HepG2 (cell line): ENCODE data around the gene SIAH3. TPM values are rescaled to one million over a fixed set of nuclear protein-coding genes. Genes with fewer than 3 reads are reported as not detected.

Experiments
- ATAC-seq: fragments of 200-7000 bp; cut with Tn5 transposase; 3 replicates; pipeline ENCODE4 v1.9.1; 2020; ENCODE audit warnings: mild to moderate bottlenecking, moderate library complexity
- BruUV-seq: library from RNA; stranded (reverse); fragments of 400-500 nt; replicated peaks from 2 replicates; lab custom pipeline; 2021; lab: Mats Ljungman, UMichigan
- CTCF ChIA-PET: fragments of 300-600 bp; formaldehyde crosslinking; extraction: SDS; loops from one replicate; lab custom pipeline; 2021; ENCODE audit warnings: low total read pairs, inconsistent platforms, low intra/inter-chr PET ratio; lab: Yijun Ruan, JAX
- POLR2A ChIA-PET: fragments of 350-600 bp; sonication (Branson Sonifier 250); formaldehyde crosslinking; loops from one replicate; lab custom pipeline; 2020; ENCODE audit warnings: antibody characterized with exemption, inconsistent platforms; lab: Yijun Ruan, JAX
- DNase-seq: peaks from one replicate; pipeline ENCODE4 v3.0.0-alpha.2; 2015; ENCODE audit warnings: low spot score
- FAIRE-seq: peaks from 3 replicates; lab custom pipeline; 2011; peaks lifted over from hg19 to GRCh38; lab: Jason Lieb, UNC
- H2AFZ ChIP-seq: one replicate; pipeline ENCODE4 v1.6.1; 2011; ENCODE audit warnings: low read length, inconsistent platforms
- H3K27ac ChIP-seq: fragments of 300-600 bp; 3 replicates; pipeline ENCODE4 v1.8.0; 2011; ENCODE audit warnings: mixed run types, mild to moderate bottlenecking, mixed read lengths, low read length, inconsistent platforms; ENCODE audit not compliant: insufficient read depth; ENCODE audit errors: extremely low read length
- H3K27me3 ChIP-seq, 2 experiments: fragments of 200-600 bp in 1 of 2; 2 replicates in 1 of 2; 3 replicates in 1 of 2; pipeline versions ENCODE4 v1.6.0 to v1.8.0; 2011; ENCODE audit warnings: low read length in 2 of 2, mild to moderate bottlenecking in 2 of 2, moderate library complexity in 2 of 2, inconsistent platforms in 1 of 2; ENCODE audit not compliant: insufficient read depth in 2 of 2, control insufficient read depth in 1 of 2
- H3K36me3 ChIP-seq, 2 experiments: fragments of 200-600 bp in 1 of 2; replicated peaks in 1 of 2; 2 replicates in 1 of 2; 3 replicates in 1 of 2; pipeline versions ENCODE4 v1.5.1 to v1.8.0; 2011; ENCODE audit warnings: low read length in 2 of 2, inconsistent platforms in 1 of 2; ENCODE audit not compliant: insufficient read depth in 2 of 2, control insufficient read depth in 1 of 2
- H3K4me1 ChIP-seq: 2 replicates; pipeline ENCODE4 v1.5.1; 2012; ENCODE audit warnings: low read length, inconsistent platforms; ENCODE audit not compliant: insufficient read depth
- H3K4me2 ChIP-seq: 2 replicates; pipeline ENCODE4 v1.6.0; 2011; ENCODE audit warnings: low read depth, low read length, inconsistent platforms
- H3K4me3 ChIP-seq, 3 experiments: fragments of 200-600 bp in 1 of 3; sonication (generic), shearing (Covaris generic) in 1 of 3; replicated peaks in 1 of 3; 2 replicates each; pipeline ENCODE4 v1.5.1; 2011 to 2016; ENCODE audit warnings: low read length in 3 of 3, inconsistent platforms in 2 of 3, low read depth in 2 of 3, mild to moderate bottlenecking in 2 of 3, control low read depth in 1 of 3, mixed read lengths in 1 of 3; ENCODE audit not compliant: insufficient read depth in 1 of 3
- H3K79me2 ChIP-seq: one replicate; pipeline ENCODE4 v1.6.1; 2011; ENCODE audit warnings: low read length, inconsistent platforms; ENCODE audit not compliant: insufficient read depth
- H3K9ac ChIP-seq: 2 replicates; pipeline ENCODE4 v1.6.0; 2011; ENCODE audit warnings: mild to moderate bottlenecking, low read depth, low read length, inconsistent platforms; ENCODE audit not compliant: insufficient read depth
- H3K9me3 ChIP-seq: 2 replicates; pipeline ENCODE4 v1.5.1; 2012; ENCODE audit warnings: mild to moderate bottlenecking, low read length
- H4K20me1 ChIP-seq: 2 replicates; pipeline ENCODE4 v1.6.0; 2011; ENCODE audit warnings: inconsistent platforms, mild to moderate bottlenecking, low read length, moderate library complexity; ENCODE audit not compliant: insufficient read depth
- BCL6 ChIP-seq: IDR thresholded peaks from 2 replicates; pipeline ENCODE4 v1.6.1; 2016; ENCODE audit warnings: missing genetic modification reagents, missing compliant biosample characterization
- ELF3 ChIP-seq: IDR thresholded peaks from 2 replicates; pipeline ENCODE4 v1.6.1; 2016; ENCODE audit warnings: missing genetic modification reagents, missing compliant biosample characterization
- FOXA1 ChIP-seq, 2 experiments: fragments of 450-650 bp in 1 of 2; sonication (generic) in 1 of 2; formaldehyde crosslinking in 1 of 2; IDR thresholded peaks; 2 replicates each; pipeline versions ENCODE4 v1.4.0 to v1.6.1; 2016 to 2020; ENCODE audit warnings: missing genetic modification reagents in 1 of 2
- GTF3A ChIP-seq: sonication (generic); formaldehyde crosslinking; conservative IDR thresholded peaks from 2 replicates; pipeline ENCODE4 v1.4.0; 2020; ENCODE audit warnings: mild to moderate bottlenecking, missing genetic modification reagents
- MTF1 ChIP-seq: sonication (generic); formaldehyde crosslinking; IDR thresholded peaks from 2 replicates; pipeline ENCODE4 v1.5.0; 2020; ENCODE audit warnings: missing genetic modification reagents
- MYC ChIP-seq: sonication (generic); formaldehyde crosslinking; IDR thresholded peaks from 2 replicates; pipeline ENCODE4 v1.9.0; 2021; ENCODE audit warnings: missing genetic modification reagents, borderline replicate concordance
- POLR2G ChIP-seq: fragments of 200-400 bp; formaldehyde crosslinking; IDR thresholded peaks from 2 replicates; pipeline ENCODE4 v1.6.1; 2018; ENCODE audit warnings: mild to moderate bottlenecking, low read depth, low read length, moderate library complexity
- RAD21 ChIP-seq: fragments of 450-650 bp; formaldehyde crosslinking; IDR thresholded peaks from 2 replicates; pipeline ENCODE4 v1.5.0; 2020; ENCODE audit warnings: mild to moderate bottlenecking
- RBM22 ChIP-seq: fragments of 200-400 bp; formaldehyde crosslinking; optimal IDR thresholded peaks from 2 replicates; pipeline ENCODE3; 2017; ENCODE audit warnings: mild to moderate bottlenecking, low read length, moderate library complexity
- SMC3 ChIP-seq: IDR thresholded peaks from 2 replicates; pipeline ENCODE4 v1.6.1; 2011; ENCODE audit warnings: low read length, improper control_type of control experiment
- STAG1 ChIP-seq: sonication (generic); formaldehyde crosslinking; IDR thresholded peaks from 2 replicates; pipeline ENCODE4 v1.4.0; 2020; ENCODE audit warnings: missing genetic modification reagents
- XRCC5 ChIP-seq: fragments of 200-400 bp; formaldehyde crosslinking; optimal IDR thresholded peaks from 2 replicates; pipeline ENCODE3; 2017; ENCODE audit warnings: mild to moderate bottlenecking, low read length
- ZBTB7A ChIP-seq: sonication (generic); formaldehyde crosslinking; IDR thresholded peaks from 2 replicates; pipeline ENCODE4 v1.8.0; 2022; ENCODE audit warnings: mild to moderate bottlenecking, missing genetic modification reagents
- ZFP36L2 ChIP-seq: sonication (generic); formaldehyde crosslinking; IDR thresholded peaks from 2 replicates; pipeline ENCODE4 v1.4.0; 2020; ENCODE audit warnings: missing genetic modification reagents
- ZNF782 ChIP-seq: sonication (generic); formaldehyde crosslinking; IDR thresholded peaks from 2 replicates; pipeline ENCODE4 v1.4.0; 2020; ENCODE audit warnings: missing genetic modification reagents, mild to moderate bottlenecking, borderline replicate concordance
- WGBS: methylation state at CpG from one replicate; pipeline ENCODE4 v1.1.6; 2017; ENCODE audit warnings: low lambda C conversion rate; 5-methylcytosine and 5-hydroxymethylcytosine counted together
- in situ Hi-C: cut with HindIII; loops from 2 replicates; pipeline ENCODE4 v1.10.0; 2017; ENCODE audit warnings: low pct_unique_long_range_greater_than_20kb; ENCODE audit not compliant: extremely low pct_ligation_motif_present
- intact Hi-C: fragments of 100-400 bp; cut with micrococcal nuclease; formaldehyde crosslinking; loops from one replicate; pipeline ENCODE4 v1.10.0; 2022; ENCODE audit not compliant: unreplicated experiment
- polyA plus RNA-seq, 8 experiments: library from polyadenylated mRNA; depleted of rRNA in 3 of 8; stranded (reverse) in 7 of 8; unstranded in 1 of 8; fragments of >200 nt; fragmentation: Illumina TruSeq in 4 of 8; extraction: Trizol in 4 of 8; gene quantifications; 2 replicates each; pipeline versions ENCODE4 v1.2.1 to v1.2.3, GENCODE V29; 2011 to 2016; ENCODE audit warnings: low read depth in 4 of 8, missing spikeins in 1 of 8, mixed read lengths in 1 of 8; ENCODE audit not compliant: insufficient read depth in 1 of 8
- total RNA-seq, 5 experiments: library from RNA; depleted of rRNA; stranded (reverse); fragments of >200 nt; fragmentation: Illumina TruSeq; extraction: Trizol; gene quantifications; 2 replicates each; pipeline ENCODE4 v1.2.3, GENCODE V29; 2016; ENCODE audit warnings: low read depth in 1 of 5
- TF ChIP-seq, protein P1 (sequence below): sonication (generic); formaldehyde crosslinking; IDR thresholded peaks from 2 replicates; pipeline ENCODE4 v1.5.0; 2020; ENCODE audit warnings: mild to moderate bottlenecking, missing genetic modification reagents, moderate library complexity
- TF ChIP-seq, protein P2 (sequence below): sonication (generic); formaldehyde crosslinking; IDR thresholded peaks from 2 replicates; pipeline ENCODE4 v1.4.0; 2020; ENCODE audit warnings: missing genetic modification reagents
- TF ChIP-seq, protein P3 (sequence below): sonication (generic); formaldehyde crosslinking; IDR thresholded peaks from 2 replicates; pipeline ENCODE4 v1.5.1; 2020; ENCODE audit warnings: missing genetic modification reagents, mild to moderate bottlenecking, borderline replicate concordance
- TF ChIP-seq, protein P4 (sequence below): sonication (generic); formaldehyde crosslinking; IDR thresholded peaks from 2 replicates; pipeline ENCODE4 v1.8.1; 2023; ENCODE audit warnings: mild to moderate bottlenecking, missing genetic modification reagents

Gene SIAH3
- total and polyA plus RNA-seq, 2 of the 13 experiments (the other 11 are each of a cell fraction or from before 2014, with no cell fraction given), result not detected

DNA sequence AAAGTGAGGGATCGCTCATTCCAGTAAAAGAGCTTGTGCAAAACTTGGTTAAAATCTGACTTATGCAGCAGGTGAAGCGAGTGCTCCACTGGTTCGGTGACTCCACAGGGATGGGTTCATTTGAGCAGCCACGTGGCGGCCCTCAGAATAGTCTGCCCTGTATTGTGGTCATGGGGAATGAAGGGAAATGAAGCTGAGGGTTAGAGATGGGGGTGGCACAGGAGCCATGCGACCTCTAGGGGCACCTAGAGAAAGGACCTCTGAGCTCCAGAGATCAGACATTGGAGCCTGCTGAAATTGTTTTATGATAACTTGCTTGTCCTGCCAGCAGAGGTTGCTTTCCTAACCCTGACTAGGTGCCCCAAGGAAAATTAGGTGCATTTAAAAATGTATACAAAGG lies 122.8 kb downstream of the SIAH3 start:
- no peaks in the 10 kb centered on the region for H3K9me3 ChIP-seq
- no peaks in the 10 kb centered on the region for H3K36me3 ChIP-seq
- POLR2A ChIA-PET, result no interaction called here
- H4K20me1 ChIP-seq, result no peaks in the 10 kb centered on the region
- H3K79me2 ChIP-seq, result no peaks in the 10 kb centered on the region
- H3K27ac ChIP-seq, result no peak overlapping the region
- peak; percentile 98 for ATAC-seq
- no peak overlapping the region for H3K9ac ChIP-seq
- no peak overlapping the region for H2AFZ ChIP-seq
- peak; percentile 57 for DNase-seq
- peaks cover 34% of the 10 kb centered on the region for H3K4me1 ChIP-seq
- in situ Hi-C loops, result loop anchor here (5.0 kb wide), 1 partner anchor 106 kb away; no protein-coding TSS in a partner anchor
- H3K4me3 ChIP-seq, result no peak overlapping the region
- peak; percentile 26 for FAIRE-seq
- H3K27me3 ChIP-seq, result no peaks in the 10 kb centered on the region; a peak in 1 of 5 replicates
- 43% methylated on average over 6 of the region's 6 CpGs for WGBS
- intact Hi-C loops, result loop anchor here (2.0 to 5.0 kb wide), 2 partner anchors 60 to 106 kb away; no protein-coding TSS in a partner anchor
- CTCF ChIA-PET, result no interaction called here
- no peak overlapping the region for H3K4me2 ChIP-seq
- no TSS peak for BruUV-seq
- TF ChIP-seq POLR2G, result no peak
- no peak for TF ChIP-seq RBM22
- TF ChIP-seq ZNF782, result peak; percentile 61; the same call in 1 of the 2 replicates
- TF ChIP-seq, protein P1, sequence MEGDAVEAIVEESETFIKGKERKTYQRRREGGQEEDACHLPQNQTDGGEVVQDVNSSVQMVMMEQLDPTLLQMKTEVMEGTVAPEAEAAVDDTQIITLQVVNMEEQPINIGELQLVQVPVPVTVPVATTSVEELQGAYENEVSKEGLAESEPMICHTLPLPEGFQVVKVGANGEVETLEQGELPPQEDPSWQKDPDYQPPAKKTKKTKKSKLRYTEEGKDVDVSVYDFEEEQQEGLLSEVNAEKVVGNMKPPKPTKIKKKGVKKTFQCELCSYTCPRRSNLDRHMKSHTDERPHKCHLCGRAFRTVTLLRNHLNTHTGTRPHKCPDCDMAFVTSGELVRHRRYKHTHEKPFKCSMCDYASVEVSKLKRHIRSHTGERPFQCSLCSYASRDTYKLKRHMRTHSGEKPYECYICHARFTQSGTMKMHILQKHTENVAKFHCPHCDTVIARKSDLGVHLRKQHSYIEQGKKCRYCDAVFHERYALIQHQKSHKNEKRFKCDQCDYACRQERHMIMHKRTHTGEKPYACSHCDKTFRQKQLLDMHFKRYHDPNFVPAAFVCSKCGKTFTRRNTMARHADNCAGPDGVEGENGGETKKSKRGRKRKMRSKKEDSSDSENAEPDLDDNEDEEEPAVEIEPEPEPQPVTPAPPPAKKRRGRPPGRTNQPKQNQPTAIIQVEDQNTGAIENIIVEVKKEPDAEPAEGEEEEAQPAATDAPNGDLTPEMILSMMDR, result peak; percentile 64
- TF ChIP-seq MYC, result peak; percentile 32; the same call in 1 of the 2 replicates
- peak; percentile 22; the same call in 1 of the 2 replicates for TF ChIP-seq SMC3
- TF ChIP-seq ZBTB7A (CRISPR knock-in tag), result no peak
- no peak for TF ChIP-seq MTF1 (CRISPR knock-in tag)
- TF ChIP-seq RAD21 (CRISPR knock-in tag), result 0 out of 2 replicates have a peak, but pooled peaks have one; percentile 25
- TF ChIP-seq ELF3 (CRISPR knock-in tag), result no peak
- no peak for TF ChIP-seq ZFP36L2 (CRISPR knock-in tag)
- TF ChIP-seq, protein P2, sequence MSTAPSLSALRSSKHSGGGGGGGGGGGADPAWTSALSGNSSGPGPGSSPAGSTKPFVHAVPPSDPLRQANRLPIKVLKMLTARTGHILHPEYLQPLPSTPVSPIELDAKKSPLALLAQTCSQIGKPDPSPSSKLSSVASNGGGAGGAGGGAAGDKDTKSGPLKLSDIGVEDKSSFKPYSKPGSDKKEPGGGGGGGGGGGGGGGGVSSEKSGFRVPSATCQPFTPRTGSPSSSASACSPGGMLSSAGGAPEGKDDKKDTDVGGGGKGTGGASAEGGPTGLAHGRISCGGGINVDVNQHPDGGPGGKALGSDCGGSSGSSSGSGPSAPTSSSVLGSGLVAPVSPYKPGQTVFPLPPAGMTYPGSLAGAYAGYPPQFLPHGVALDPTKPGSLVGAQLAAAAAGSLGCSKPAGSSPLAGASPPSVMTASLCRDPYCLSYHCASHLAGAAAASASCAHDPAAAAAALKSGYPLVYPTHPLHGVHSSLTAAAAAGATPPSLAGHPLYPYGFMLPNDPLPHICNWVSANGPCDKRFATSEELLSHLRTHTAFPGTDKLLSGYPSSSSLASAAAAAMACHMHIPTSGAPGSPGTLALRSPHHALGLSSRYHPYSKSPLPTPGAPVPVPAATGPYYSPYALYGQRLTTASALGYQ (CRISPR knock-in tag), result no peak
- peak; percentile 60 for TF ChIP-seq STAG1
- no peak for TF ChIP-seq FOXA1 (IDR thresholded peaks at IDR 0.05)
- TF ChIP-seq FOXA1 (CRISPR knock-in tag; IDR thresholded peaks at IDR 0.05), result no peak
- peak; percentile 34 for TF ChIP-seq XRCC5
- TF ChIP-seq, protein P3, sequence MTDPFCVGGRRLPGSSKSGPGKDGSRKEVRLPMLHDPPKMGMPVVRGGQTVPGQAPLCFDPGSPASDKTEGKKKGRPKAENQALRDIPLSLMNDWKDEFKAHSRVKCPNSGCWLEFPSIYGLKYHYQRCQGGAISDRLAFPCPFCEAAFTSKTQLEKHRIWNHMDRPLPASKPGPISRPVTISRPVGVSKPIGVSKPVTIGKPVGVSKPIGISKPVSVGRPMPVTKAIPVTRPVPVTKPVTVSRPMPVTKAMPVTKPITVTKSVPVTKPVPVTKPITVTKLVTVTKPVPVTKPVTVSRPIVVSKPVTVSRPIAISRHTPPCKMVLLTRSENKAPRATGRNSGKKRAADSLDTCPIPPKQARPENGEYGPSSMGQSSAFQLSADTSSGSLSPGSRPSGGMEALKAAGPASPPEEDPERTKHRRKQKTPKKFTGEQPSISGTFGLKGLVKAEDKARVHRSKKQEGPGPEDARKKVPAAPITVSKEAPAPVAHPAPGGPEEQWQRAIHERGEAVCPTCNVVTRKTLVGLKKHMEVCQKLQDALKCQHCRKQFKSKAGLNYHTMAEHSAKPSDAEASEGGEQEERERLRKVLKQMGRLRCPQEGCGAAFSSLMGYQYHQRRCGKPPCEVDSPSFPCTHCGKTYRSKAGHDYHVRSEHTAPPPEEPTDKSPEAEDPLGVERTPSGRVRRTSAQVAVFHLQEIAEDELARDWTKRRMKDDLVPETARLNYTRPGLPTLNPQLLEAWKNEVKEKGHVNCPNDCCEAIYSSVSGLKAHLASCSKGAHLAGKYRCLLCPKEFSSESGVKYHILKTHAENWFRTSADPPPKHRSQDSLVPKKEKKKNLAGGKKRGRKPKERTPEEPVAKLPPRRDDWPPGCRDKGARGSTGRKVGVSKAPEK, result no peak
- TF ChIP-seq, protein P4, sequence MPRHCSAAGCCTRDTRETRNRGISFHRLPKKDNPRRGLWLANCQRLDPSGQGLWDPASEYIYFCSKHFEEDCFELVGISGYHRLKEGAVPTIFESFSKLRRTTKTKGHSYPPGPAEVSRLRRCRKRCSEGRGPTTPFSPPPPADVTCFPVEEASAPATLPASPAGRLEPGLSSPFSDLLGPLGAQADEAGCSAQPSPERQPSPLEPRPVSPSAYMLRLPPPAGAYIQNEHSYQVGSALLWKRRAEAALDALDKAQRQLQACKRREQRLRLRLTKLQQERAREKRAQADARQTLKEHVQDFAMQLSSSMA, result no peak
- TF ChIP-seq BCL6 (CRISPR knock-in tag), result no peak
- TF ChIP-seq GTF3A, result no peak
